G401 (cell line): ENCODE measurements around the gene SPN. TPM values are rescaled to one million over a fixed set of nuclear protein-coding genes. Genes with fewer than 3 reads are reported as not detected.
"Not testable (repeated sequence)": the region's sequence is repeated elsewhere in the genome, so short reads cannot be mapped to it uniquely, and the experiment has no call there.

Experiments
- DNase-seq: peaks from one replicate; pipeline ENCODE4 v3.0.0-alpha.2; 2015; ENCODE audit warnings: low spot score
- in situ Hi-C: cut with HindIII; loops from 2 replicates; pipeline ENCODE4 v1.10.0; 2016; ENCODE audit warnings: low sequenced_read_pairs, mixed read lengths
- total RNA-seq: library from RNA; depleted of rRNA; stranded (reverse); fragments of >200 nt; shearing (Covaris generic); gene quantifications from 2 replicates; pipeline ENCODE4 v1.2.3, GENCODE V29; 2014

SPN gene
- total RNA-seq, 1 experiment from 2014 or later, result 0.37 TPM

DNA sequence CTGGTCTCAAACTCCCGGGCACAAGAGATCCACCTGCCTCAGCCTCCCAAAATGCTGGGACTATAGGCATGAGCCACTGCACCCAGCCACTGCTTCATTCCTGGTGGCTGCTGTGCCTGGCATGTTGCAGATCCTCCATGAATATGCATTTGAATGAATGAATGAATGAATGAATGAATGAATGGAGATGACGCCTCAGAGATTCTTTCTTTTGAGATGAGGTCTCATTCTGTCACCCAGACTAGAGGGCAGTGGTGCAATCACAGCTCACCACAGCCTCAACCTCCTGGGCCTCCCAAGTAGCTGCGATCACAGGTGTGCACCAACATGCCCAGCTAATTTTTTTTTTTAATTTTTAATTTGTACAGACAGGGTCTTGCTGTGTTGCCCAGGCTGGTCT lies 5.2 kb downstream of the SPN start:
- in situ Hi-C loops, result no loop called here
- DNase-seq, result no peak

DNA sequence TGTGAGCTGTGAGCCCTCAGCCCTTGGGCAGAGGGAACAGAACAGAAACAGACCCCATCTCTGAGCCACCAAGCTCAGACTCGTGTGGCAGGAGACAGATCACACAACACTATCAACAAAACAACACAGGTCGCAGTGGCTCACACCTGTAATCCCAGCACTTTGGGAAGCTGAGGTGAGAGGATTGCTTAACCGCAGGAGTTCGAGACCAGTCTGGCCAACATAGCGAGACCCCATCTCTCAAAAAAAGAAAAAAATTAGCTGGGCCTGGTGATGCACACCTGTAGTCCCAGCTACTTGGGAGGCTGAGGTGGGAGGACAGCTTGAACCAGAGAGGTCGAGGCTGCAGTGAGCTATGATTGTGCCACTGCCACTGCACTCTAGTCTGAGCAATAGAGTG lies 10.5 kb downstream of the SPN start:
- DNase-seq, result no peak

DNA sequence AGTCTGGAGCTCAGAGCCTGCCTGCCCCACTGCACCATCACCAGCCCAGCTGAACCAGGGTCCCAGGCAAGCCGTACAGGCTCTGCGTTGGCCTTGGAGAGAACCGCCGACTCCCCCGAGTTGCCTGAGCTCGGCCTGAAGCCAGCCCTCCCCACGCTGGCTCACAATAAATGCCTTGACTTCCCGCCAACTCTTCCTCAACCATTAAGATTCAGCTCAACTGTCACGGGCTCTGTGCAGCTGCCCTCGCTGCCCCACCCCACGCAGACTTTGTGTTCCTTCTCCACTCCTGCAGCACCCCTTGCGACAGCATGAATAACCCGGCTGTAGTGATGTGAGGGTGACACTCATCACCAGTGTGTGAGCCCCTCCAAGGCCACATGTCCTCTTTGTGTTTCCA lies 11.1 kb downstream of the SPN start:
- DNase-seq, result peak; percentile 25
- in situ Hi-C loops, result no loop called here

More for the DNA sequence above, 10.5 kb downstream of the SPN start:
- in situ Hi-C loops, result no loop called here

- in situ Hi-C loops, result no loop called here
- DNase-seq, result peak; percentile 27
Measured at GRCh38 chr16:29675811-29676643, 13.0 kb downstream of the SPN start.

GRCh38 chr16:29676989-29677785 lies 14.1 kb downstream of the SPN start:
- in situ Hi-C loops, result no loop called here

DNA sequence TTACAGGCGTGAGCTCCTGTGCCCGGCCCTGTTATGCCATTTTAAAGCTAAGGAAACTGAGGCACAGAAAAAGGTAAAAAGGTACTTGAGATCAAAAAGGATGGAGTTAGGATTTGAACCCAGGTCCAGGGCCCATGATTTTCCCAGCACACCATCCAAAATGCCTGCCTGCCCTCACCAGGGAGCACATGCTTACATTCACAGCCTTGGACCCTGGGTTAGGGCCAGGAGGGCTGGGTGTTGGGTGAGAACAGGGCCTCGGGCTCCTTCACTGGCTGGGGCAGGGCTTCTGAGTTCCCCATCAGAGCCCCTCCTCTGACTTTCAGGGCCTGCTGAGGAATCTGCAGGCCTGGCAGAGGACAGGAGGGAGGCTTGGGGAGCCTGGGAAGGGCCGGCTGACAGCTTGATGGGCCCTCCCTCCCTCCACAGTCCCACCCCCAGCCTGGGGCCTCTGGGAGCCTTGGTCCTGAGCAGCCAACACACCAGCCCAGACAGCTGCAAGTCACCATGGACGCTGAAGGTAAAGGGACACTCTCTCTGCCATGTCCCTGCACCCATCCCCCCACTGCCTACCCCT lies 15.7 kb downstream of the SPN start, which contains the start of gene QPRT:
TSS of gene QPRT (plus strand) at position 490 of the 577 bp plus-strand sequence. CDS start at position 508, 18 bp downstream.
- in situ Hi-C loops, result no loop called here
- peak; percentile 31 for DNase-seq

More at GRCh38 chr16:29676989-29677785, 14.1 kb downstream of the SPN start:
- DNase-seq, result no peak

GRCh38 chr16:29680180-29680598 lies 17.1 kb downstream of the SPN start:
- DNase-seq, result no peak
- in situ Hi-C loops, result no loop called here

DNA sequence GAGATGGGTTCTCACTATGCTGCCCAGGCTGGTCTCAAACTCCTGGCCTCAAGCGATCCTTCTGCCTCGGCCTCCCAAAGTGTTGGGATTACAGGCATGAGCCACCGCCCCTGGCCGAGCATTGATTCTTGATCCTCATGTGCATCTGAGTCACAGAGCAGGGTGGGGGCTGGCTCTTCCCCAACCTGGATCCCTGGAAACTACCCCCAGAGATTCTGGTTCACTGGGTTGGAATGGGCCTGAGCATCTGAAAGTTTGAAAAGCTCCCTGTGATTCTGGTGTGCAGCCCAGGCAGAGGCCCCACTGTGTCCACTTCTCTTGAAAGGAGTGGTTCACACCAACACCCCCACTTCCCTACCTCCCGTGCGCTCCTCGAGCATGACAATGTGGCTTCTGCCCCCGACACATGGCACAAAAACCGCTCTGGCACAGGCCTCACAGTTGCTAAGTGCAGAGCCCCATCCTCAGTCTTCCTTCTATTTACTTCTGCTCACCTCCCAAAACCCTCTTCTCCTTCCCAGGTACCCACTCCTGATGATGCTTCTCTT lies 20.6 kb downstream of the SPN start:
- DNase-seq, result peak; percentile 16
- in situ Hi-C loops, result no loop called here

DNA sequence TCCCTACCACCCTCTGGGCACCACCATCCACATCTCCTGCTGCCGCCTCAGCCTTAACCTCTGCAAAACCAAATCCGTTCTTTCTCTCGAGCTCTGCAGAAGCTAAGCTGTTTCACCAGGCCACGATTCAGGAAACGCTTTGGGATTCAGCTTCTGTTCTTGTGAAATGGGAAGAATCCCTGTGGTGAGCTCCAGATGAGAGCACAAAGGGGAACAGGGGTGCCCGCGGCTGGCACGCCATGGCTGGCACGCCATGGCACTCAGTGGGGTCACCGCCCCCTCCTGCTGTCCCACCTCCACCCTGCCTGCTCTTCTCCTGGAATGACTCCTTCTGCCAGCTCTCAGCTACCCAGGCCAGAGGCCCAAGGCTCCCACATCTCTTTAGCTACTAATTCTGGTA lies 21.6 kb downstream of the SPN start:
- in situ Hi-C loops, result no loop called here
- DNase-seq, result no peak

- DNase-seq, result no peak
- in situ Hi-C loops, result no loop called here
Measured at GRCh38 chr16:29686740-29687332, 23.8 kb downstream of the SPN start.

- in situ Hi-C loops, result no loop called here
- DNase-seq, result no peak
Measured at GRCh38 chr16:29687755-29688154, 24.7 kb downstream of the SPN start.

DNA sequence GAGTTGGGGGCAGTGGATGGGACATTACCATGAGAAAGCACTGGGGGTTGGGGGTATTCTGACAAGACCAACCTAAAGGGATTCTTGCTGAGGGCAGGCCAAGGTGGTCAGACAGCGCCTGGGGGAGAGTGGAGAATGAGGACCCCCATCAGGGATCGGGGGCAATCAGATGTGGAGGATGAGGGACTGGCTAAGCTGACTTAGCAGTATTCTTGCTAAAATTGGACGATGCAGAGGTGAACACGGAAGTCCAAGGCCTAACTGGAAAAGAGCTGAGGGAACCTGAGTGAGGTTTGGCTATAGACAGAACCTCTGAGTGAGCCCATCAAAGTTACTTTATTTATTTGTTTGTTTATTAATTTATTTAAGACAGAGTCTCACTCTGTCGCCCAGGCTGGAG lies 25.1 kb downstream of the SPN start:
- no peak for DNase-seq

GRCh38 chr16:29689490-29690351 lies 26.7 kb downstream of the SPN start:
- DNase-seq, in situ Hi-C loops: not testable (repeated sequence)

More for the DNA sequence above, 25.1 kb downstream of the SPN start:
- in situ Hi-C loops, result no loop called here

DNA sequence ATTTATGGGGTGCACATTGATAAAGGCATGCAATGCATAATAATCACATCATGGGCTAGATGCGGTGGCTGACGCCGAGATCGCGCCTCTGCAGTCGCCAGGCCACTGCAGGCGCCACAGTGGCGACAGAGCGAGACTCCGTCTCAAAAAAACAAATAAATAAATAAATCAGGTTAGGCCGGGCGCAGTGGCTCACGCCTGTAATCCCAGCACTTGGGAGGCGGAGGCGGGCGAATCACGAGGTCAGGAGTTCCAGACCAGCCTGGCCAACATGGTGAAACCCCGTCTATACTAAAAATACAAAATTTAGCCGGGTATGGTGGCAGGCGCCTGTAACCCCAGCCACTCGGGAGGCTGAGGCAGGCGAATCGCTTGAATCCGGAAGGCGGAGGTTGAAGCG lies 29.6 kb downstream of the SPN start:
- in situ Hi-C loops, DNase-seq: not testable (repeated sequence)

DNA sequence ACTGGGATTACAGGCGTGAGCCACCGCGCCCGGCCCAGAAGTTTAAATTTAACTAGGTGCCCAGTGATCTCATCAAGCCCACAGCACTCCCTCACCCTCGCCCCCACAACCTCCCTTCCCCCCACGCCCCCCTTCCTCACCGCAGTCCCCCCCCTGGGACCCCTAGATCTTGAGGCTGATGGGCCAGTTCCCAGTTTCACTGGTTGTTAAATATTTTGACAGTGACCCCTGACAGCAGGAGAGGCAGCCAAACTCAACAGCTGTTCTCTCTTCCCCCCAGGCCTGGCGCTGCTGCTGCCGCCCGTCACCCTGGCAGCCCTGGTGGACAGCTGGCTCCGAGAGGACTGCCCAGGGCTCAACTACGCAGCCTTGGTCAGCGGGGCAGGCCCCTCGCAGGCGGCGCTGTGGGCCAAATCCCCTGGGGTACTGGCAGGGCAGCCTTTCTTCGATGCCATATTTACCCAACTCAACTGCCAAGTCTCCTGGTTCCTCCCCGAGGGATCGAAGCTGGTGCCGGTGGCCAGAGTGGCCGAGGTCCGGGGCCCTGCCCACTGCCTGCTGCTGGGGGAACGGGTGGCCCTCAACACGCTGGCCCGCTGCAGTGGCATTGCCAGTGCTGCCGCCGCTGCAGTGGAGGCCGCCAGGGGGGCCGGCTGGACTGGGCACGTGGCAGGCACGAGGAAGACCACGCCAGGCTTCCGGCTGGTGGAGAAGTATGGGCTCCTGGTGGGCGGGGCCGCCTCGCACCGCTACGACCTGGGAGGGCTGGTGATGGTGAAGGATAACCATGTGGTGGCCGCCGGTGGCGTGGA lies 31.5 kb downstream of the SPN start:
- in situ Hi-C loops, result no loop called here

DNA sequence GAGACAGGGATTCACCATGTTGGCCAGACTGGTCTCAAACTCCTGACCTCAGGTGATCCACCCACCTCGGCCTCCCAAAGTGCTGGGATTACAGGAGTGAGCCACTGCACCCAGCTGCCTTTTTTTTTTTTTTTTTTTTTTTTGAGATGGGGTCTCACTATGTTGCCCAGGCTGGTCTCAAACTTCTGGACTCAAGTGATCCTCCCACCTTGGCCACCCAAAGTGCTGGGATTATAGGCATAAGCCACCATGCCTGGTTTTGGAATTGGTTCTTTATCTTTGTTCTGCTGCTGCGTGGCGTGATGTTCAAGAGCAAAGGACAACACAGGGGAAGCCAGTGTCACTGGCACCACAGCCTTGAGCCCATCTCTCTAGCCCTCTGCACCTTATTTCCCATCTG lies 32.6 kb downstream of the SPN start:
- in situ Hi-C loops, DNase-seq: not testable (repeated sequence)

More for the DNA sequence above, 31.5 kb downstream of the SPN start:
- no peak for DNase-seq

GRCh38 chr16:29696881-29697331 lies 33.9 kb downstream of the SPN start:
- in situ Hi-C loops, result no loop called here
- no peak for DNase-seq
